H9 (cell line): ENCODE results near the gene IL16. TPM values are rescaled to one million over a fixed set of nuclear protein-coding genes. Genes with fewer than 3 reads are reported as not detected.

ENCODE experiments used
- DNase-seq: peaks from one replicate; pipeline ENCODE4 v3.0.0-alpha.2; 2017
- H2AFZ ChIP-seq: one replicate; pipeline ENCODE4 v1.6.1; 2013; ENCODE audit warnings: mild to moderate bottlenecking, low read length, control low read depth, moderate library complexity
- H2AK5ac ChIP-seq: 2 replicates; pipeline ENCODE4 v1.6.1; 2013; ENCODE audit warnings: low read length, control low read depth, mixed read lengths; ENCODE audit not compliant: insufficient read length
- H2BK120ac ChIP-seq: one replicate; pipeline ENCODE4 v1.6.1; 2013; ENCODE audit warnings: low read depth, mild to moderate bottlenecking, low read length, control low read depth, inconsistent platforms; ENCODE audit not compliant: poor library complexity, severe bottlenecking
- H2BK12ac ChIP-seq: 2 replicates; pipeline ENCODE4 v1.6.1; 2013; ENCODE audit warnings: low read length, control low read depth, mixed read lengths, low read depth; ENCODE audit not compliant: insufficient read length
- H2BK15ac ChIP-seq: 2 replicates; pipeline ENCODE4 v1.6.1; 2013; ENCODE audit warnings: low read depth, low read length, control low read depth
- H2BK20ac ChIP-seq: one replicate; pipeline ENCODE4 v1.6.1; 2013; ENCODE audit warnings: low read depth, mild to moderate bottlenecking, low read length, control low read depth, inconsistent platforms; ENCODE audit not compliant: poor library complexity, severe bottlenecking
- H2BK5ac ChIP-seq: 2 replicates; pipeline ENCODE4 v1.6.1; 2013; ENCODE audit warnings: low read length, control low read depth, mixed read lengths; ENCODE audit not compliant: insufficient read length
- H3K14ac ChIP-seq: 2 replicates; pipeline ENCODE4 v1.6.1; 2013; ENCODE audit warnings: low read length, control low read depth; ENCODE audit not compliant: insufficient read depth
- H3K18ac ChIP-seq: 2 replicates; pipeline ENCODE4 v1.6.1; 2013; ENCODE audit warnings: low read depth, mild to moderate bottlenecking, mixed read lengths, low read length, control low read depth; ENCODE audit not compliant: insufficient read length
- H3K23ac ChIP-seq: 2 replicates; pipeline ENCODE4 v1.6.1; 2013; ENCODE audit warnings: low read length, control low read depth, mixed read lengths, low read depth; ENCODE audit not compliant: insufficient read length
- H3K23me2 ChIP-seq: 2 replicates; pipeline ENCODE4 v1.6.1; 2013; ENCODE audit warnings: low read depth, mild to moderate bottlenecking, mixed read lengths, low read length, control low read depth; ENCODE audit not compliant: insufficient read length, poor library complexity, severe bottlenecking
- H3K27ac ChIP-seq: 2 replicates; pipeline ENCODE4 v1.5.1; 2013; ENCODE audit warnings: low read length, control low read depth, mixed read lengths, low read depth; ENCODE audit not compliant: insufficient read length
- H3K27me3 ChIP-seq: 2 replicates; pipeline ENCODE4 v1.6.1; 2013; ENCODE audit warnings: low read length, control low read depth, inconsistent platforms; ENCODE audit not compliant: insufficient read depth
- H3K4ac ChIP-seq: 2 replicates; pipeline ENCODE4 v1.6.1; 2013; ENCODE audit warnings: low read depth, mild to moderate bottlenecking, control low read depth, inconsistent platforms, low read length, moderate library complexity
- H3K4me1 ChIP-seq: 2 replicates; pipeline ENCODE4 v1.6.1; 2013; ENCODE audit warnings: low read length, control low read depth, inconsistent platforms; ENCODE audit not compliant: insufficient read depth
- H3K4me2 ChIP-seq: 2 replicates; pipeline ENCODE4 v1.6.1; 2013; ENCODE audit warnings: low read length, control low read depth, mixed read lengths; ENCODE audit not compliant: insufficient read length, insufficient read depth
- H3K56ac ChIP-seq: 2 replicates; pipeline ENCODE4 v1.6.1; 2013; ENCODE audit warnings: low read depth, mild to moderate bottlenecking, mixed read lengths, low read length, control low read depth; ENCODE audit not compliant: insufficient read length
- H3K79me1 ChIP-seq: 2 replicates; pipeline ENCODE4 v1.6.1; 2013; ENCODE audit warnings: low read depth, mild to moderate bottlenecking, moderate library complexity, low read length, control low read depth, inconsistent platforms; ENCODE audit not compliant: insufficient read depth, poor library complexity, severe bottlenecking
- H3K79me2 ChIP-seq: 2 replicates; pipeline ENCODE4 v1.6.1; 2013; ENCODE audit warnings: low read length, control low read depth, inconsistent platforms; ENCODE audit not compliant: insufficient read depth
- H3K9ac ChIP-seq: 2 replicates; pipeline ENCODE4 v1.6.1; 2013; ENCODE audit warnings: low read length, control low read depth, mixed read lengths; ENCODE audit not compliant: insufficient read length; ENCODE audit errors: extremely low read depth
- H3K9me3 ChIP-seq: one replicate; pipeline ENCODE4 v1.6.1; 2013; ENCODE audit warnings: low read depth, low read length, inconsistent platforms; ENCODE audit not compliant: control insufficient read depth
- H3T11ph ChIP-seq: one replicate; pipeline ENCODE4 v1.6.1; 2013; ENCODE audit warnings: mild to moderate bottlenecking, low read length, control low read depth, inconsistent platforms
- H4K20me1 ChIP-seq: one replicate; pipeline ENCODE4 v1.6.1; 2013; ENCODE audit not compliant: control insufficient read depth, insufficient read length, insufficient read depth
- H4K5ac ChIP-seq: 2 replicates; pipeline ENCODE4 v1.6.1; 2013; ENCODE audit warnings: low read depth, mild to moderate bottlenecking, mixed read lengths, low read length, control low read depth; ENCODE audit not compliant: insufficient read length
- H4K8ac ChIP-seq: replicated peaks from 2 replicates; pipeline ENCODE4 v1.6.1; 2013; ENCODE audit warnings: low read length, control low read depth, mixed read lengths, low read depth; ENCODE audit not compliant: insufficient read length
- H4K91ac ChIP-seq: 2 replicates; pipeline ENCODE4 v1.6.1; 2013; ENCODE audit warnings: low read depth, mild to moderate bottlenecking, moderate library complexity, mixed read lengths, low read length, control low read depth; ENCODE audit not compliant: insufficient read length
- H3K27ac Mint-ChIP-seq, 3 experiments: 2 replicates in 2 of 3; 3 replicates in 1 of 3; pipeline ENCODE4 v1.8.0; 2020 to 2021; ENCODE audit warnings: mixed read lengths in 3 of 3, mild to moderate bottlenecking in 1 of 3, moderate library complexity in 1 of 3
- H3K27me3 Mint-ChIP-seq: 2 replicates; pipeline ENCODE4 v1.8.0; 2021; ENCODE audit warnings: low read depth, mild to moderate bottlenecking, moderate library complexity, mixed read lengths
- H3K36me3 Mint-ChIP-seq, 3 experiments: 2 replicates in 2 of 3; 3 replicates in 1 of 3; pipeline ENCODE4 v1.8.0; 2020 to 2021; ENCODE audit warnings: low read depth in 3 of 3, mixed read lengths in 3 of 3; ENCODE audit not compliant: insufficient read depth in 1 of 3
- H3K4me1 Mint-ChIP-seq, 2 experiments: 2 replicates each; pipeline ENCODE4 v1.8.0; 2020; ENCODE audit warnings: mixed read lengths in 2 of 2
- H3K4me3 Mint-ChIP-seq, 2 experiments: 2 replicates in 1 of 2; 3 replicates in 1 of 2; pipeline ENCODE4 v1.8.0; 2020 to 2021; ENCODE audit warnings: mild to moderate bottlenecking in 2 of 2, mixed read lengths in 2 of 2, moderate library complexity in 1 of 2
- H3K9me3 Mint-ChIP-seq, 2 experiments: 2 replicates in 1 of 2; 3 replicates in 1 of 2; pipeline ENCODE4 v1.8.0; 2020; ENCODE audit warnings: mild to moderate bottlenecking in 2 of 2, mixed read lengths in 2 of 2, moderate library complexity in 1 of 2
- WGBS: extraction: QIAGEN DNeasy Blood & Tissue Kit; methylation state at CpG from one replicate; pipeline ENCODE4 v1.1.7; 2013; ENCODE audit warnings: missing lambda C conversion rate, low lambda C conversion rate, mixed read lengths; ENCODE audit not compliant: insufficient read length; ENCODE audit errors: extremely low coverage; 5-methylcytosine and 5-hydroxymethylcytosine counted together
- total RNA-seq: library from RNA; stranded (reverse); gene quantifications from 2 replicates; pipeline ENCODE4 v1.2.1, GENCODE V29; 2021
- TF ChIP-seq, protein P1 (sequence below): fragments of 200-600 bp; sonication (generic); conservative IDR thresholded peaks from 3 replicates; pipeline ENCODE4 v1.8.0; 2021; ENCODE audit warnings: antibody characterized with exemption, mild to moderate bottlenecking

Gene IL16
- total RNA-seq, 1 experiment from 2014 or later: 0.28 TPM

GRCh38 chr15:81309647-81310450, 113.2 kb downstream of the IL16 start:
- H2BK5ac ChIP-seq: no peak overlapping the region
- Mint-ChIP-seq H3K4me3 (no peak overlapping the region), H3K27ac (no peak overlapping the region), H3K27me3 (no peaks in the 10 kb centered on the region; the same call in 1 of the 2 replicates), H3K4me1 (peaks cover under 1 to 1% of the 10 kb centered on the region in 2 experiments; a peak in 3 of 4 replicates), H3K9me3 (no peaks in the 10 kb centered on the region), H3K36me3 (peaks cover 13 to 23% (median 17%) of the 10 kb centered on the region in 3 experiments; a peak in 6 of 7 replicates)
- no peak overlapping the region for H2BK120ac ChIP-seq
- no peak overlapping the region for H3K56ac ChIP-seq
- no peak overlapping the region for H2BK12ac ChIP-seq
- no peak overlapping the region for H2AK5ac ChIP-seq
- TF ChIP-seq, protein P1, sequence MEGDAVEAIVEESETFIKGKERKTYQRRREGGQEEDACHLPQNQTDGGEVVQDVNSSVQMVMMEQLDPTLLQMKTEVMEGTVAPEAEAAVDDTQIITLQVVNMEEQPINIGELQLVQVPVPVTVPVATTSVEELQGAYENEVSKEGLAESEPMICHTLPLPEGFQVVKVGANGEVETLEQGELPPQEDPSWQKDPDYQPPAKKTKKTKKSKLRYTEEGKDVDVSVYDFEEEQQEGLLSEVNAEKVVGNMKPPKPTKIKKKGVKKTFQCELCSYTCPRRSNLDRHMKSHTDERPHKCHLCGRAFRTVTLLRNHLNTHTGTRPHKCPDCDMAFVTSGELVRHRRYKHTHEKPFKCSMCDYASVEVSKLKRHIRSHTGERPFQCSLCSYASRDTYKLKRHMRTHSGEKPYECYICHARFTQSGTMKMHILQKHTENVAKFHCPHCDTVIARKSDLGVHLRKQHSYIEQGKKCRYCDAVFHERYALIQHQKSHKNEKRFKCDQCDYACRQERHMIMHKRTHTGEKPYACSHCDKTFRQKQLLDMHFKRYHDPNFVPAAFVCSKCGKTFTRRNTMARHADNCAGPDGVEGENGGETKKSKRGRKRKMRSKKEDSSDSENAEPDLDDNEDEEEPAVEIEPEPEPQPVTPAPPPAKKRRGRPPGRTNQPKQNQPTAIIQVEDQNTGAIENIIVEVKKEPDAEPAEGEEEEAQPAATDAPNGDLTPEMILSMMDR: no peak
- H3K23me2 ChIP-seq: no peaks in the 10 kb centered on the region
- H2BK20ac ChIP-seq: no peak overlapping the region
- no peaks in the 10 kb centered on the region for H3K27me3 ChIP-seq
- no peaks in the 10 kb centered on the region for H3K4me1 ChIP-seq
- no peaks in the 10 kb centered on the region for H3K79me2 ChIP-seq
- H3K9me3 ChIP-seq: no peaks in the 10 kb centered on the region
- H3K14ac ChIP-seq: no peak overlapping the region
- H3K9ac ChIP-seq: no peak overlapping the region
- no peak overlapping the region for H3K18ac ChIP-seq
- no peak overlapping the region for H3K4ac ChIP-seq
- H4K5ac ChIP-seq: no peak overlapping the region
- no peak overlapping the region for H3K4me2 ChIP-seq
- H3K27ac ChIP-seq: no peak overlapping the region
- no CpG with 5 or more reads among the region's 8 CpGs for WGBS
- no peak overlapping the region for H2BK15ac ChIP-seq
- no peak overlapping the region for H2AFZ ChIP-seq
- no peak overlapping the region for H4K91ac ChIP-seq
- H4K8ac ChIP-seq: no peak overlapping the region
- H3T11ph ChIP-seq: no peak overlapping the region
- H4K20me1 ChIP-seq: no peaks in the 10 kb centered on the region
- H3K23ac ChIP-seq: no peak overlapping the region
- H3K79me1 ChIP-seq: no peaks in the 10 kb centered on the region
- no peak for DNase-seq
